Pulmonary artery endothelial cell (primary cell): ENCODE results near the gene UGT3A1. TPM values are rescaled to one million over a fixed set of nuclear protein-coding genes. Genes with fewer than 3 reads are reported as not detected.

Source experiments
- DNase-seq: peaks from one replicate; pipeline ENCODE4 v3.0.0-alpha.2; 2011; ENCODE audit warnings: low read depth, low spot score
- total RNA-seq: library from RNA; depleted of rRNA; stranded (reverse); fragments of >200 nt; gene quantifications from 2 replicates; pipeline ENCODE4 v1.2.3, GENCODE V29; 2014

The UGT3A1 gene
- total RNA-seq, 1 donor from 2014 or later = not detected

DNA sequence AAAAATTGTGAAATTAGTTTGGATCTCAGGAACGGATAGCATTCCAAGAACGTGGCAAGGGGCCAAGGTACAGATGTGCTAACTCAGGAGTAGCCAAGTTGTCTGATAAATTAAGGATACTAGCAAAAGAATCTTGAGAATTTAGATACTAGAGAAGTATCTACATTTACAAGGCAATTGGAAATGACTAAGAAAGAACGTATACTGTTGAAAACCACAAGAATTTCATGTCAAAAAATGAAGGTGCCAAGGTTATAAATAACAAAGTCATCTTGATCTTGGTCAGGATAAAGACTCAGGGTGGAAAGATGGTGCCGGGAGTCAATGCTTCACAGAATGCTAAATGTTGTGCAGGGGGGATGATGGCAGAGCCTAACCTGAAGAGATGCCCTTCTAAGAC, 72.0 kb downstream of the UGT3A1 start:
- no peak for DNase-seq

- no peak for DNase-seq
Measured at GRCh38 chr5:35908814-35909213, 82.4 kb downstream of the UGT3A1 start.

GRCh38 chr5:35908228-35908627, 83.0 kb downstream of the UGT3A1 start:
- no peak for DNase-seq

DNA sequence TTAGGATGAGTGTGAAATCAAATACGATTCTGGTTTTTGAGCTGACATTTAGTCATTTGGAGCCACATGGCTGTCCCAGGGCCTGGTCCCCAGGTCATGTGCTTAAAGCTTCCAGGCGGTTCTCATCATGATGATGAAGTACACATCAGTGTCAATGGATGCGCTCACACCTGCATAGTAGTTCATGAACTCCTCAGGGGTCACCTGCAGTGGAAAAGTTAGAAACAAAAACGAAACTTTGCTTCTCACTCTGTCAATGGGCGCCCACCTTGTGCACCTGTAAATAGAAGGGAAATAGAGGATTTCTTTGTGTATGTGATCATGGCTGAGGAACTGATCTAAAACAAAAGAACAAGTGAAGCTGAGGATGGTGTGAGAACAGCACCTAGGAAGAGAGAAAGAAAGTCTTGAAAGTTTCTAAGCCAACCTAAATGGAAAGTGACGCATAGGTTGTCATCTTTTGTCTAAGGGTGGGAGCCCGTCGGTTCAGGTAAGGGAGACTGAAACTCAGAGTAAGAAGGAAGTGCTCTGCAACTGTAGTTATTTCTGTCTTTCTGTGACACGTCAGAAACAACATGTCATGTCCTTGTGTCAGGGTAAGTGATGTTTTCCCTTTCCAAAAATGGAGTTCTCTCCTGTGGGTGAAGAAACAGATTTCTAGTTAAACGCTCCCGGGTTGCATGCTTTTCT, 86.6 kb downstream of the UGT3A1 start:
- DNase-seq = no peak

- DNase-seq = no peak
Measured at GRCh38 chr5:35903631-35904203, 87.5 kb downstream of the UGT3A1 start.

- no peak for DNase-seq
Measured at GRCh38 chr5:35902046-35902672, 89.0 kb downstream of the UGT3A1 start.

Other genes starting within 250 kb of the UGT3A1 start
- 0.39 and 1.2 TPM in 2 replicates for gene IL7R, start 134.5 kb downstream of the UGT3A1 start, total RNA-seq
- gene CAPSL, start 52.8 kb downstream of the UGT3A1 start, total RNA-seq = not detected in 2 replicates
- gene UGT3A2, start 75.5 kb upstream of the UGT3A1 start, total RNA-seq = not detected in 2 replicates
- gene LMBRD2, start 160.5 kb upstream of the UGT3A1 start, total RNA-seq = 5.1 and 13.8 TPM in 2 replicates
- 23.9 and 51.7 TPM in 2 replicates for gene SKP2, start 160.7 kb upstream of the UGT3A1 start, total RNA-seq